Fibroblast of skin of right biceps (primary cell): Measurements from ENCODE around the gene RNASEH1.

Experiments used
- DNase-seq: peaks from one replicate; pipeline ENCODE4 v3.0.0-alpha.2; 2013

Gene RNASEH1

GRCh38 chr2:3558205-3559014 lies at the start of gene RNASEH1:
TSS of gene RNASEH1 (minus strand) at chr2:3558333. CDS start at chr2:3558260, 73 bp downstream.
- DNase-seq, result peak; percentile 99

- no peak for DNase-seq
Observed at GRCh38 chr2:3606370-3607201, 48.5 kb upstream of the RNASEH1 start.

- no peak for DNase-seq
Observed at GRCh38 chr2:3606028-3606369, 47.9 kb upstream of the RNASEH1 start.

- DNase-seq, result no peak
Observed at GRCh38 chr2:3604991-3605961, 47.1 kb upstream of the RNASEH1 start.

GRCh38 chr2:3604207-3604877 lies 46.2 kb upstream of the RNASEH1 start:
- DNase-seq, result no peak

- no peak for DNase-seq
Observed at GRCh38 chr2:3603536-3604206, 45.5 kb upstream of the RNASEH1 start.

GRCh38 chr2:3602553-3603339 lies 44.6 kb upstream of the RNASEH1 start:
- no peak for DNase-seq

- no peak for DNase-seq
Observed at GRCh38 chr2:3601561-3602271, 43.6 kb upstream of the RNASEH1 start.

GRCh38 chr2:3600256-3600855 lies 42.2 kb upstream of the RNASEH1 start:
- no peak for DNase-seq

GRCh38 chr2:3598912-3599854 lies 41.0 kb upstream of the RNASEH1 start:
- DNase-seq, result no peak

GRCh38 chr2:3598197-3598910 lies 40.2 kb upstream of the RNASEH1 start:
- DNase-seq, result no peak

- DNase-seq, result no peak
Observed at GRCh38 chr2:3597567-3597966, 39.4 kb upstream of the RNASEH1 start.

- no peak for DNase-seq
Observed at GRCh38 chr2:3596901-3597417, 38.8 kb upstream of the RNASEH1 start.

GRCh38 chr2:3595985-3596384 lies 37.9 kb upstream of the RNASEH1 start:
- no peak for DNase-seq

- DNase-seq, result no peak
Observed at GRCh38 chr2:3595404-3595803, 37.3 kb upstream of the RNASEH1 start.

- DNase-seq, result peak; percentile 28
Observed at GRCh38 chr2:3594493-3595281, 36.6 kb upstream of the RNASEH1 start, which contains the start of gene COLEC11. TSS of gene COLEC11 (plus strand) at chr2:3595112. CDS start at chr2:3604341, 9,229 bp downstream.

- DNase-seq, result no peak
Observed at GRCh38 chr2:3589086-3589485, 31.0 kb upstream of the RNASEH1 start.
